ENCODE results near the gene URB1. TPM values are rescaled to one million over a fixed set of nuclear protein-coding genes. Genes with fewer than 3 reads are reported as not detected.
"Not testable (repeated sequence)": the region's sequence is repeated elsewhere in the genome, so short reads cannot be mapped to it uniquely, and the experiment has no call there.

URB1 gene
- polyA plus RNA-seq, 12 donors, result 11.3 to 19.3 (median 13.2) TPM; not detected in 1

- DNase-seq, result no peak
Observed at GRCh38 chr21:32413015-32413504, 20.2 kb upstream of the URB1 start.

- no peak for DNase-seq
Observed at GRCh38 chr21:32412162-32413014, 19.6 kb upstream of the URB1 start, which contains the start of gene EVA1C. EVA1C (plus strand) TSS chr21:32412706; CDS start chr21:32412854, 148 bp downstream.

DNA sequence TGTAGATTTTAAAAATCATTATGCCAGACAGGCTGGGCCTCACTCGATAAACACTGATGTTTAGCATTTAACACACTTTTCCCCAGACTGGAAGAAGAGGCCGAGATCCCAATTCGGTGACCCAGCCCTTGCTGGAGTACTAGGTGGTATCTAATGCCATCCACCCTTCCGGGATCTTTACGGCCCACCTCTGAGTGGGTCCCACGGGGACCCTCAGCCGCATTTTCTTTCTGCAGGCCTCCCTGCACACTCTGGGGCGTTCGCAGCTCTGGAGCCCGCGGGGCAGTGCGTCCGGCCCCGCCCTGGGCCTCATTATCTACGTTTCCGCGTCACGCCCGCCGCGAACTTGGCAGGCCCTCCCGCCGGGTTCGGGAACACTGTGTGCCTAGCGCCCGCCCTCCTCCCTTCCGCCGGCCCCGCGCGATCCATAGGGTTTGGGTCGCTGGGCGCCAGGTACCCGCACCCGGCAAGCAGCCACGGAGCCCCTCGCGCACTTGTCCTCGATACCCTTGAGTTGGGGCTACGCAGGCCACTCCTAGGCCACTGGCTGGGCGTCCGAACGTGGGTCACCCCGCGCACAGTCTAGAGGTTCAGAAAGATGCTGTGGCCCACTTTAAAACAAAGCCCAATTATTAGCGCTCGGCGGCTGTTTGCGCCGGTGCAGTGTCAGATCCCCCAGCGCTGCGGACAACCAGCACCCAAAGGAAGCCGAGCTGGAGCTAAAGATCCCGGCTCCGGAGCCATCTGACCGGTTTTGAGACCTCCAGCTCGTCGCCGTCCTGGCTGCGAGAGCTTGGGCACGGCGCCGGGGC, 18.7 kb upstream of the URB1 start:
- no peak for DNase-seq

DNA sequence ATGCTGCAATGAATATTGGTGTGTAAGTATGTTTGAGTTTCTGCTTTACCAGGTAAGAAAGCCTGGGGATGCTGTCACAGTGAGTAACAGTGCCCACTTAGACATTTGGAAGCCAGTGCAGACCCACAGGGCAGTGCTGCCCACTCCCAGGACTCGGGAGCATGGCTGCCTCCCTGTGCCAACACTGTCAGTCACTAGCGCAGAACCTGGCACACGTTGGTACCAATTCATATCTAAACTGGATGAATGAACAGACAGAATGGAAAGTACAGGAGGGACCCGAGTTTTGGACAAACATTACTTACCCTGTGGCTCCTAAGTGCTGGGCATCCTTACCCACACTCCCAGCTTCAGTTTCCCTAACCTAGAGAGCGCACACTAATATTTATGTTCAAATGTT, 18.1 kb upstream of the URB1 start:
- no peak for DNase-seq

DNA sequence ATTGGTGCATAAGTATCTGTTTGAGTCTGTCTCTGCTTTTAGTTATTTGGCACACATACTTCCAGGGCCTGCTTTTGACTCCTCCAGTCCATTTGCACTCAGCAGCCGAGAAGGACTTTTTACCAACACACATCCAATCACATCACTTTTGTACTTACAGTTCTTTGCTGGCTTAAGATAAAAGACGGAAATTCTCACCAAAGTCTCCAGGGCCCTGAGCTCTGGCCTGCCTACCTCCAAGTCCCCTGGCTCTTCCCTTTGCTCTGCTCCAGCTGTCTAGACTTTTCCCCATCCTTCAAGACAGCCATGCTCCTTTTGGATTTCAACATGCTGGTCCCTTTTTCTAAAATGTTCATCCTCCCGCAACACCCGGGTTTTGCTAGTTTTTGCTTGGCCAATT, 17.5 kb upstream of the URB1 start:
- no peak for DNase-seq

- no peak for DNase-seq
Observed at GRCh38 chr21:32406405-32406804, 13.6 kb upstream of the URB1 start.

GRCh38 chr21:32403201-32403777, 10.5 kb upstream of the URB1 start:
- DNase-seq, result peak; percentile 70

DNA sequence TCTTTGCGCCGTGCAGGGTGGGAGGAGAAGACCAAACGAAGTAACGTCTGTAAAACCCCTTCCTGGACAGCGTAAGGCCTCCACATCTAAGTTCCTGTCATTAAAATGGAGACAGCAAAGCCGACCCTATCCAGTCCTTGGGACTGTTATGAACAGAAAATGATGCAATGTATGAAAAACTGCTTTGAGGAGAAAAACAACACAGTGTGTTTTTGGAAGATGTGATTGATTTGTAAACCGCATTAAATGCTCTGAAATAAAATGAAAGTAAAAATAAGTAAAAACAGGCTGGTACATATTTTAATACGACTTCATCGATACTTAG, 827 bp upstream of the URB1 start:
- no peak for DNase-seq

GRCh38 chr21:32392299-32392879, 423 bp downstream of the URB1 start:
- DNase-seq, result no peak

DNA sequence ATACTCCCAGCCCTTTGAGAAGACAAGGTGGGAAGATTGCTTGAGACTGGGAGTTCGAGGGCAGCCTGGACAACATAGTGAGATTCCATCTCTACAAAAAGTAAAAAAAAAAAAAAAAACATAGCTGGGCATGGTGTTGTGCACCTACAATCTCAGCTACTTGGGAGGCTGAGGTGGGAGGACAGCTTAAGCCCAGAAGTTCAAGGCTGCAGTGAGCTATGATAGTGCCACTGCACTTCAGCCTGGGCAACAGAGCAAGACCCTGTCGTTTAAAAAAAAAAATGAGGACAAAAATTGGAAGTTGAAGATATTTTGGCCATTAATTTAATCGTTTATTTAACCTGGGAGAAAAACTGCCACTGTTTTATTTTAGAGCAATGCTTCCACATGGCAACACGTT, 1.1 kb downstream of the URB1 start:
- no peak for DNase-seq

GRCh38 chr21:32390537-32391224, 2.1 kb downstream of the URB1 start:
- DNase-seq, result not testable (repeated sequence)

DNA sequence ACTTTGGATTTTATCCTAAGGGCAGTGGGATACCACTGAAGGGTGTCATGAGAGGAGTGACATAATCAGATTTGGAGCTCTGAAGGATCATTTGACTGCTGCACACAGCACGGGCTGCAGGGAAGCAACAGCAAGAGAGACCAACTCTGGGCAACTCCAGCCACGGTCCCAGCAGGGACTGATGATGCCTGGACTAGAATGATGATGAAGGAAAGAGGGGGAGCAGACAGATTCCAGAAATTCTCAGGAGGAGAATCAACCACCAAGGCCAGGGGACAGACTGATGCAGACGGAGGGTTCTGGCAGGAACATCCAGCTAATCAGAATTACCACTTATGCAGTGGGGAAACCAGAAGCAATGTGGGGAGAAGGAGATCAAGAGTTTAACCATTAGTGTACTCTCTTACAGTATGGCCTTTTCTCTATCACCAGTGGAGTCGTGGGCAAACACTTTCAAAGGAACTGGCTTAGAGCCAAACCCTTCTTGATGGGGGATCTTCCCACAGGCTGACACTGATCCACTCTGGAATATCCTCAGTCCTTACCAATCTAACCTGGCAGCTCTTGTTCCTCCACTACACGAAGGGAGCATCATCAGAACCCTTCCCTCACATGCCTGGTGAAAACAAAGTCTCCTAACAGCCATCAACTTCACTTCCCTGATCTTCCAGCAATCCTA, 3.3 kb downstream of the URB1 start:
- no peak for DNase-seq

DNA sequence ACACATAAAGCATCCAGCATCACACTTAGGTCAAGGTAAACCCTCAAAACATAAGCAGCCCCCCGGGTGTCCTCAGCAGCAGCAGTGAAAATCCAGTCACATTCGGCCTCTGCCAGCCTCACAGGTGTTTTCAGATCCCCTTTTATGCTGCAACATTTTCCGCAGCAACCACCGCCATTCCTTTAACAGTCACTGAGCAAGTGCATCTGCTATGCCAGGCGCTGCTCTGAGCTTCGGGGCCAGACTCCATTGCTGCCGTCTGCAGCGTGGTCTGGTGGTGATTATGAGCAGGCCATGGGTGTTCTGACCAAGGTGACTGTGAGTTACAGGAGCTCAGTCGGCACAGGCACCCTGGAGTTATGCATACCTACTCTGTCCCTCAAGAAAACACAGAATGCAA, 4.5 kb downstream of the URB1 start:
- no peak for DNase-seq

GRCh38 chr21:32387151-32387550, 5.7 kb downstream of the URB1 start:
- no peak for DNase-seq

DNA sequence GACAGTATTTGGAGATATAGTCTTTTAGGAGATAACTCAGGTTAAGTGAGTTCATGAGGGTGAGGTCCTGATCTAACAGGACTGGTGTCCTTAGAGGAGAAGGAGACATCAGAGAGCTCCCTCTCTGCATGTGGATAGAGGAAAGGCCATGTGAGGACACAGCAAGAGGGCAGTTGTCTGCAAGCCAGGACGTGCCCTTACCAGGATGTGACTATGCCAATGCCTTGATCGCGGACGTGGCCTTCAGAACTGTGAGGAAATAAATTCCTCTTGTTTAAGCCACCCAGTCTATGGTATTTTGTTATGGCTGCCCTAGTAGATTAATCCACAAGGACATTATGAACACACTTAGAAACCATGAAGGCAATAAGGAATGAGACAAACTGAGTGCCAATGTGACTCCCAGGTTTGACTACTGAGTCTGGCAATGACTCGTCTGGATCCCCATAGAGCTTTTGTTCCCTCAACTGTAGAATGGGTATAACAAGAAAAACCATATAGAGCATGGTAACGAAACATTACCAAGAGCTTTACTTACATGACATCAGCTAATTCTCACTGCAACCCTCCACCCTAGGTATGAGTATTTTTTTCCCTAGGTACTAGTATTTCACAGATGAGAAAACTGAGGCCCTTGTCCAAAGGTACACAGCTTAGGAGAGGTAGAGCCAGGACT, 6.5 kb downstream of the URB1 start:
- no peak for DNase-seq

DNA sequence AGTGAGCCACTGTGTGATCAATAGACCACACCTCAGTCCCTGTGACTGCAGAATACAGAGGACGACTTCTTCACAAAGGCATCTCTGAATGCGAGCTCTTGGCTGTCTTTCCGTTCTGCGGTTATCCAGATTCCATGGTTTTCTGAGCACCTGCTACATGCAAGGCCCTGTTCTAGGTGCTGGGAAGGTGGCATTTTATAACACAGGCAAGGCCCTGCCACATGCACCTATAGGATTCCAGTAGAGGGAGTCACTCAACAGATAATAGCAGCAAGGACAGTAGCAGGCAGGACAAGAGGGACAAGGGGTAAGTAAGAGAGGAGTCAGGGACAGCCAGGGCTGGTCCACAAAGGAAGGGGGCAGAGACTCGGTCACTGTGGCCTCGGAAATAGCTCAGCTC, 9.0 kb downstream of the URB1 start:
- DNase-seq, result no peak

- no peak for DNase-seq
Observed at GRCh38 chr21:32382108-32382644, 10.6 kb downstream of the URB1 start.

- DNase-seq, result no peak
Observed at GRCh38 chr21:32381571-32381970, 11.2 kb downstream of the URB1 start.

- no peak for DNase-seq
Observed at GRCh38 chr21:32380940-32381339, 11.9 kb downstream of the URB1 start.

- DNase-seq, result peak; percentile 24
Observed at GRCh38 chr21:32378956-32379355, 13.9 kb downstream of the URB1 start.

Measured in muscle of arm (tissue), 12 donors.